ACC112 (cell line): ENCODE results near the gene DAAM2.

Source experiments
- H2AFZ ChIP-seq: fragments of 200-600 bp; sonication (generic); one replicate; pipeline ENCODE4 v1.6.0; 2017; ENCODE audit warnings: antibody characterized with exemption, low read length; ENCODE audit not compliant: unreplicated experiment
- H3K27ac ChIP-seq: fragments of 200-600 bp; sonication (generic); 2 replicates; pipeline ENCODE4 v1.5.1; 2014; ENCODE audit warnings: low read depth, mild to moderate bottlenecking, antibody characterized with exemption, low read length, moderate library complexity
- H3K27me3 ChIP-seq: fragments of 200-600 bp; sonication (generic); 2 replicates; pipeline ENCODE4 v1.6.1; 2014; ENCODE audit warnings: mild to moderate bottlenecking, antibody characterized with exemption, low read length, moderate library complexity, mixed read lengths; ENCODE audit not compliant: insufficient read depth
- H3K36me3 ChIP-seq: fragments of 200-600 bp; sonication (generic); 2 replicates; pipeline ENCODE4 v1.6.1; 2016; ENCODE audit warnings: mild to moderate bottlenecking, antibody characterized with exemption, low read length, moderate library complexity, mixed read lengths; ENCODE audit not compliant: insufficient read depth
- H3K4me1 ChIP-seq: fragments of 200-600 bp; sonication (generic); one replicate; pipeline ENCODE4 v1.6.1; 2016; ENCODE audit warnings: low read length, mixed read lengths; ENCODE audit not compliant: insufficient read depth, unreplicated experiment, control insufficient read depth
- H3K4me3 ChIP-seq: fragments of 200-600 bp; sonication (generic); 2 replicates; pipeline ENCODE4 v1.5.1; 2014; ENCODE audit warnings: mild to moderate bottlenecking, low read depth, low read length
- H3K79me2 ChIP-seq: fragments of 200-600 bp; sonication (generic); one replicate; pipeline ENCODE4 v1.6.0; 2016; ENCODE audit warnings: low read length; ENCODE audit not compliant: control insufficient read depth, unreplicated experiment, insufficient read depth

Gene DAAM2

DNA sequence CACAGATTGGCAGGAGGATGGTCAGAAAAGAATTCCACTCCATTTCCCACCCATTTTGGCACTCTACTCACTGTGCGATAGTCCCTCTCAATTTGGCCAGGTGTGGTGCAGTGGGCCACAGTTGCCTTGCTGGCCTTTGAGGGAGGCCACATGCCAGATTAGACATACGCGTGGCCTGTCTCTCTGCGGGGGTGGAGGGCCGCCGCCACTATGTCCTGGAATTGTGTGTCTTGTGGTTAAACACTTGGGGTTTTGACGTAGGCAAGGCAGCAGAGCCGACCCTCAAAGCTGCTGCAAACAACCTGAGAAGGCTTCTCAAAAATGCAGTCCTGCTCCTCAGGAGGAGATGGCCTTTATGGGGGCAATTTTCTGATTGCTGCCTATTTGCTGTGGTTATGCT, 4.9 kb upstream of the DAAM2 start:
- no peak overlapping the region for H3K4me3 ChIP-seq
- H2AFZ ChIP-seq, result no peak overlapping the region
- H3K36me3 ChIP-seq, result no peaks in the 10 kb centered on the region
- H3K4me1 ChIP-seq, result no peaks in the 10 kb centered on the region
- no peak overlapping the region for H3K27ac ChIP-seq
- no peaks in the 10 kb centered on the region for H3K79me2 ChIP-seq
- H3K27me3 ChIP-seq, result peaks cover 5% of the 10 kb centered on the region; the same call in 1 of the 2 replicates

DNA sequence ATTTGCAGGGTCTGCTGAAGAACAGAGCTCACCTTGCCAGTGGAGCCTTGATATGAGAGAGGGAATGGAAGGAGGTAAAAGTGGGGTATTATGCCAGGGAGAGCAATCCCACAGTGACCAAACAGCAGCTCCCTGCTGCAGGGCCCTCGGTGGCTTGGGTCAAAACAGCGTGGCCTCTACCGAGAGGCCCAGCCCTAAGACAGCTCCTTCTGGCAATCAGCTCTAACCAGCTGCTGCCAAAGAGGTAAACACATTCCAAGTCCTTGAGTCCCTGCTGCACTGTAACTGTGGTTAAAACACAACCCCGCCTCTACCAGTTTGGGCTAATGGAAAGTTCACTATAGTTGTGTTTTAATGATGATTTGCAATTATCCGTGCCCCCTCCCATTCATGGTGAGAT, 1.4 kb upstream of the DAAM2 start:
- Histone ChIP-seq H3K27me3 (peaks cover 28% of the 10 kb centered on the region), H3K4me1 (peaks cover 3% of the 10 kb centered on the region), H3K4me3 (no peak overlapping the region), H3K27ac (no peak overlapping the region), H3K79me2 (no peaks in the 10 kb centered on the region), H3K36me3 (no peaks in the 10 kb centered on the region), H2AFZ (no peak overlapping the region)

DNA sequence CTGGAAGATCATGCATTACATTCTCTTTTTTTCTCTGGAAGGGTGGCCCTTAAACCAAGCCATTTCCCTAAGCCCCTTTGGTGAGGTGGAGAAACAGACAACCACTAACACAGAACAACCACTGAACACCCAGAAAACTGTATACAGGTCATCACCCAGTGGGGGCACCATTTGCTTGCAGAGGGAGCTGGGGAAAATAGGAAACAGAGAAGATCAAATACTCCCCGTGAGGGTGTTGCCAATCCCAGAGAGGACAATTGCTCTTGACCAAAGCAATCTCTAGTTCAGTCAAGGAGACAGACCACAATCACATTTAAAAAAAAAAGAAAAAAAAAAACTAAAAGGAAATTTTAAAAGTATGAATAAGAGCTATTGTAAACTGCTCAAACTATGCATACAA, 865 bp upstream of the DAAM2 start:
- H2AFZ ChIP-seq, result no peak overlapping the region
- no peak overlapping the region for H3K4me3 ChIP-seq
- peaks cover 3% of the 10 kb centered on the region for H3K4me1 ChIP-seq
- peaks cover 31% of the 10 kb centered on the region for H3K27me3 ChIP-seq
- no peaks in the 10 kb centered on the region for H3K79me2 ChIP-seq
- no peaks in the 10 kb centered on the region for H3K36me3 ChIP-seq
- no peak overlapping the region for H3K27ac ChIP-seq

DNA sequence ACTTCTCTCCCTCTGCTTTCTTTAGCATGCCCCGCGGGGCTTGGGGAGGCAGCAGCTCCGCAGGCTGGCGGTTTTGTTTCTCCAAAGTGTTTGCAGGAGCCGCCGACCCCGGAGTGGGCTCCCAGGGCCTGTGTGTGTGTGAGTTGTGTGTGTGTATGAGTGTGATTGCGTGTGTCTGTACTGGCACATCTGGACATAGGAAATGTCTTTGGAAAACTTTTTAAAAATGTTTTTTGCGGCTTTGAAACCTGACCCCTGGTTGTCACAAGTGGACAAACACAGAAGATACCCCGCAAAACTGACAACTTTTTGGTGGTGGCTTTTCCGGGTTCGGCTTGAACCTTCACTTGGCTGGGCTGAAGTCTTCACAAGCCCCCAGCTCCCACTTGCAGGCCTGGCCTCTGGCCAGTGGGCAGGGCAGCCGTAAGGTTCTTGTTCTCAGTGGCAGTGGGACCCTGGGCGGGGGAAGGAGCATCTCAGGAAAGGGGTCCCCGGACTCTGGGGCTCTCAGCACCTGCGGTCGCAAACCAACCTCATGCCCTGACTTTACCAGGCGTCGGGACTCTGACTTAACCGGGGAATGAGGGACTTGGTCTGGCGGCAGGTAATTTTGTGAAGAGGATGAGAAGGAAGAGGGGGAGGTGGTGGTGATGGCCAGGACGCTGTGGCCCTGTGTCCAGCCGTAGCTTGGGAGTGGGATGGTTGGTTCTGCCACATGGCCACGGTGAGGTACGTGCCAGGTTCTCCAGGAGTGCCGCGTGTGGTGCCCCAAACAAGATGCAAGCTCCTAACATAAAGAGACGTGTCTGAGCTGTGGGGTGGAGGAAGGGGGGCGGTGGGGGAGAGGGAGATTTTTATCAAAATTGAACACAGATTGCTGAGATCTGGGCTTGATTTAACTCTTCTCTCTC, 619 bp downstream of the DAAM2 start:
- H3K27me3 ChIP-seq, result peaks cover 31% of the 10 kb centered on the region
- peak overlapping the region; percentile 75 for H3K4me3 ChIP-seq
- peak overlapping the region; percentile 82 for H2AFZ ChIP-seq
- H3K4me1 ChIP-seq, result peaks cover 3% of the 10 kb centered on the region
- no peaks in the 10 kb centered on the region for H3K36me3 ChIP-seq
- H3K79me2 ChIP-seq, result no peaks in the 10 kb centered on the region
- no peak overlapping the region for H3K27ac ChIP-seq

DNA sequence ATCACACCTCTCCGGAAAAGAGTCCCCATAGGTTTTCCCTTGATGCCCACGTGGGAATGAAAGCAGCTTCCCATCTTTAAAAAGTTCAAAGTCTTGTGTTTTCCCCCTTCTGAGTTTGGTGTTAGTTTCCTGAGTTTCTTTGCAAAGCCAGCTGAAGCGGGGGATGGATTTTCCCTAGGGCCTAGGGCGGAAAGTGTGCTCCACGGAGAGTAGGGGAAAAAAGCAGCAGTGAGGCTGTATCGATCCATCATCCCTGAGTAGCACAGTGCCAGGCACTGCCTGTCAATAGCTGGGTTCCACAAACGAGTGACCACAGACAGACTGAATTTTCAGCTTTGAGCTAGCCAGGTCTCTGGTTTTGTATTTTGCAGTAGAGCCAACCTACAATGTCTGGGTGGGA, 1.3 kb downstream of the DAAM2 start:
- peaks cover 31% of the 10 kb centered on the region for H3K27me3 ChIP-seq

DNA sequence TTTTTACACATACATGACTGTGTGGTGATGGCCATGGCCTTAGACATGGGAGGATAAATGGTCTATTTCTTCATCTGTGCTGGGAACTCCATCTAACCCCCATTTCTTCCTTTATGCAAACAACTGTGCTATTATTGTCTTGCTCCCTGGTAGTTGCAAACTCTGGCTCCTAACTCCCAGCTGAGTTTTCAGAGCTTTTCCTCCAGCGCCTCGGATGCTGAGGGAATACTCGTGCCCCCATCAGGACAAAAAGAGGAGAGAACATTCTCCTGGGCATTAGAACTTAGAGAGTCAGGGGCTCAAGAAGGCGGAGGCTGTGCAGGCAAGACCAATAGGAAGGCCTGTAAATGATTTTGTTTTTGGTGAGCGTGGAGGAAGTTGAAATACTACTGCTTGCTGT, 2.1 kb downstream of the DAAM2 start:
- Histone ChIP-seq H2AFZ (no peak overlapping the region), H3K27ac (no peak overlapping the region), H3K4me1 (peaks cover 3% of the 10 kb centered on the region), H3K36me3 (no peaks in the 10 kb centered on the region), H3K4me3 (no peak overlapping the region), H3K27me3 (peaks cover 31% of the 10 kb centered on the region), H3K79me2 (no peaks in the 10 kb centered on the region)

More for the DNA sequence above, 1.3 kb downstream of the DAAM2 start:
- Histone ChIP-seq H2AFZ (no peak overlapping the region), H3K27ac (no peak overlapping the region), H3K79me2 (no peaks in the 10 kb centered on the region), H3K36me3 (no peaks in the 10 kb centered on the region), H3K4me3 (no peak overlapping the region), H3K4me1 (peaks cover 3% of the 10 kb centered on the region)

DNA sequence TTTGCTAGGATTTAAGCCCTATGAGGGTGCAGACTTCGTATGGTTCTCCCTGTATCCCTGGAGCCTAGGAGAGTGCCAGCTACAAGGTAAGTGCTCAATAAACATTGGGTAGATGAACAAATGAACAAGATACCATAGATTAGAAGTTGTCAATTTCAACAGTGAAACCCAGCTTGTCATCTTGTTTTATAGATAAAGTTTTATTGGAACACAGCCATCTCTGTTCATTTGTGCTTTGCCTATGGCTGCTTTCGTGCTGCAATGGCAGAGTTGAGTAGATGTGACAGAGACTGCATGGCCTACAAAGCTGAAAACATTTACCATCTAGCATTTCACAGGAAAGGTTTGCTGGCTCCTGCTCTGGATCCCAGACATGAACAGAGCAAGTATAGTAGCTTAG, 5.6 kb downstream of the DAAM2 start:
- H3K4me3 ChIP-seq, result no peak overlapping the region
- no peaks in the 10 kb centered on the region for H3K79me2 ChIP-seq
- peaks cover 2% of the 10 kb centered on the region for H3K4me1 ChIP-seq
- H3K27ac ChIP-seq, result no peak overlapping the region
- H3K36me3 ChIP-seq, result no peaks in the 10 kb centered on the region
- peaks cover 28% of the 10 kb centered on the region for H3K27me3 ChIP-seq
- H2AFZ ChIP-seq, result no peak overlapping the region

DNA sequence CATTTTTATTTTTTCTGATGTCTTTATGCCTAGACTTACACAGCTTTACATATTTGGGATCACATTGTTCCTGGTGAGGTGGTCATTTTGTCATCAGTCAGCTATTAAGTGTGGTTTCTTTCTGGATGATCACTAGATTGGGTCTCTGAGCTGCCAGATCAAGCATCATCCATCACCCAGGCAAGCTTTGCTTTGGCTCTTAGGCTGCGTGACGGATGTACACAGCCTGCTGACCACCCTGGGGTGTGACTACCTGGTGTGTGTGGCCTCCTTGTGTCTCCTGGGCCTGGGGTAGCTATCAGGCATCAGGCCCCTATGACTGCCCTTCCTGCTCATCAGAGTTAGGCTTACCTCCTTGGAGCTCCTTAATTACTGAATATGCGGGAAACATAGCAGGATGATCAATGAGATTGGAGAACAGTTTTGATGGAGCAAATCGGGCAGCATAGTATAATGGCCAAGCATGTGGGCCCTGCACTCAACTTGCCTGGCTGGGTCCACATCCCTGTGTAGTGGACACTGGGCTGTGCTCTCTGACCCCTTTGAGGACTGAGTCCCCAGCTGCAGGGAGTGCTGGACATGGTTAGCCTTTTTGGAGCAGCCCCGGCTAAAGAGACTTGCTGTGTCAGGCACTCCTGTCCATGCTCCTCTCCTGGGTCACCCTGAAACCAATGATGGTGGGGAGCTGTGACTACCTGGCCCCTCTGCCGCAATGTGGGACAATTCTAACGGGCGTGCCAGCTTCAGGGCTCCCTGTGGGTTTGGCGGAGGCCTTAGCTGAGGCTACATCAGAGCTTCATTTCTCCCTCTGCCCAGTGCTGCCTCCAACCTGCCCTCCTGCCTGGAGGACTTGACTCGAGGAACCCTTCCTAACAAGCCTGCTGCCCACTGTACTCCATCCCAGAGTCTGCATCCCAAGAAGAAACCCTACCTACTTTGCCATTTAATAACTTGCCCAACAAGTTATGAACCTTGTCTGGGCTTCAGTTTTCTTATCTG, 8.2 kb downstream of the DAAM2 start:
- no peak overlapping the region for H3K27ac ChIP-seq
- no peaks in the 10 kb centered on the region for H3K4me1 ChIP-seq
- no peak overlapping the region for H3K4me3 ChIP-seq
- H3K36me3 ChIP-seq, result no peaks in the 10 kb centered on the region
- H3K27me3 ChIP-seq, result peaks cover 9% of the 10 kb centered on the region; the same call in 1 of the 2 replicates
- no peak overlapping the region for H2AFZ ChIP-seq
- H3K79me2 ChIP-seq, result no peaks in the 10 kb centered on the region

DNA sequence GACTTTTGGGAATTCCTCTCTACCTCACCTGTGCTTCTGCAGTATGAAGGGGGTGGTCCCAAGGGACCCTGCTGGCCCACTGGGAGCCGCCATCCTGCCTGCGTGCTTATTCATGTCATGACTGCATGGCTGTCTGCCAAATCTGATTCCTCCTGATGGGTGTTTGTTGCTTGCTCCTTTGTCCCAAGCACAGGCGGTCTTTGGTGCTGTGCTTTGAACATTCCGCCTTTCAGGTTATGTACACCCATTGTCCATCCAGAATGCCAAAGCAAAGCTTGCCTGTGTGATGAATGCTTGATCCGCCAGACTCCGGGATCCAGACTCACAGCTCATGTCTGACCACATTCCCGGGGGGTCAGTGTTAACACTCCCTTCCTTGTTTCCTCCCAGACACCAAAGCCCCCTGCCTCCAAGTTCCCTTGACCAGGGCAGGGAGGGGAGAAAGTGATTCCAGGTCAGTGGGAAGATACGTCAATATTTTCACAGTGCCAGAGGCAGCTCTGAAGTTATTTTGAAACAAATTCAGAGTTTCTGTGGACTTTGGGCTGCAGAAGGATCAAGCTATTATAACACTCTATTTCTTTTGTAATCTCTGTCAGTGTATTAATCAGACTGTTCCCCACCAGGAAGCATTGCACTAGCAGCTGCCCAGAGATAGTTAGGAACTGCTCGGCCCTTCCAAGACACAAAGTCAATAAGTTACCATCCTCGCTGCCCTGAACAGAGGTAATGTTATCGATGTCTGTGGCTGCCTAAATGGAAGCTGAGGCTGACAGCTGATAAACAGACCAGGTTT, 9.5 kb downstream of the DAAM2 start:
- no peaks in the 10 kb centered on the region for H3K36me3 ChIP-seq
- H3K27ac ChIP-seq, result no peak overlapping the region

DNA sequence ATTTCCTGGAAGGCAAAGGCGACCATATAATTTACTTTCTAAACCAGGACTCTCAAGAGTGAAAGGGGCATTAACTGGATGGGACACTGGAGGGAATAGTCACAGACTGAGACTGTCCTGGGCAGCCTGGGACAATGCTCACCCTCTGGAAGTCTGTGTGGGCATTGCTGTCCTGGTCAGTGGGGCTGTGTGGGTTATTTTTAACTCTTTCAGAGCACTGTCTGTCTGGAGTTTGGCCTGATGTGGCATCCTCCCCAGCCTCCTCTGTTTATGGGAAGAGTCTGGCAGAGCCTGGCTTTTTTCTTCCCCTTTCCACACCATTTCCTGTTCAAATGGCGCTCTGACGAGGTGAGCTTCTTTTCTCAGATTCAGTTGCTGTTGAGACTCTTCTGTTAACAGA, 11.7 kb downstream of the DAAM2 start:
- no peak overlapping the region for H2AFZ ChIP-seq
- H3K36me3 ChIP-seq, result no peaks in the 10 kb centered on the region
- H3K27ac ChIP-seq, result no peak overlapping the region
- no peak overlapping the region for H3K4me3 ChIP-seq
- H3K79me2 ChIP-seq, result no peaks in the 10 kb centered on the region
- 0 out of 2 replicates have a peak, but pooled peaks cover 6% of the 10 kb centered on the region for H3K27me3 ChIP-seq
- H3K4me1 ChIP-seq, result no peaks in the 10 kb centered on the region

More for the DNA sequence above, 9.5 kb downstream of the DAAM2 start:
- peaks cover 6% of the 10 kb centered on the region; the same call in 1 of the 2 replicates for H3K27me3 ChIP-seq
- H3K79me2 ChIP-seq, result no peaks in the 10 kb centered on the region
- H3K4me1 ChIP-seq, result no peaks in the 10 kb centered on the region
- H3K4me3 ChIP-seq, result no peak overlapping the region
- no peak overlapping the region for H2AFZ ChIP-seq
